GM21737 (cell line): ENCODE measurements around the gene VWA8.
"Not testable (repeated sequence)": the region's sequence is repeated elsewhere in the genome, so short reads cannot be mapped to it uniquely, and the experiment has no call there.

Experiments
- ATAC-seq: cut with Tn5 transposase; IDR thresholded peaks from one replicate; pipeline ENCODE4 v1.9.1; 2021; ENCODE audit warnings: mild to moderate bottlenecking, moderate library complexity; ENCODE audit not compliant: unreplicated experiment

VWA8 gene

GRCh38 chr13:41928323-41928722 is 32.6 kb downstream of the VWA8 start:
- ATAC-seq, result no peak

GRCh38 chr13:41925014-41925413 is 35.9 kb downstream of the VWA8 start:
- no peak for ATAC-seq

- ATAC-seq, result not testable (repeated sequence)
Observed at GRCh38 chr13:41922894-41923293, 38.0 kb downstream of the VWA8 start.

GRCh38 chr13:41919741-41920487 is 41.0 kb downstream of the VWA8 start:
- ATAC-seq, result no peak

- no peak for ATAC-seq
Observed at GRCh38 chr13:41919031-41919740, 41.7 kb downstream of the VWA8 start.

- ATAC-seq, result no peak
Observed at GRCh38 chr13:41917641-41918040, 43.3 kb downstream of the VWA8 start.

GRCh38 chr13:41916173-41916954 is 44.5 kb downstream of the VWA8 start:
- peak; percentile 87 for ATAC-seq

- no peak for ATAC-seq
Observed at GRCh38 chr13:41915081-41915480, 45.8 kb downstream of the VWA8 start.

GRCh38 chr13:41914552-41914951 is 46.4 kb downstream of the VWA8 start:
- no peak for ATAC-seq

GRCh38 chr13:41909506-41909905 is 51.4 kb downstream of the VWA8 start:
- no peak for ATAC-seq

- ATAC-seq, result no peak
Observed at GRCh38 chr13:41905600-41906254, 55.2 kb downstream of the VWA8 start.

- ATAC-seq, result no peak
Observed at GRCh38 chr13:41900918-41901317, 60.0 kb downstream of the VWA8 start.

GRCh38 chr13:41898411-41898810 is 62.5 kb downstream of the VWA8 start:
- ATAC-seq, result not testable (repeated sequence)

GRCh38 chr13:41897126-41897525 is 63.8 kb downstream of the VWA8 start:
- no peak for ATAC-seq

- no peak for ATAC-seq
Observed at GRCh38 chr13:41895478-41895877, 65.4 kb downstream of the VWA8 start.

- no peak for ATAC-seq
Observed at GRCh38 chr13:41891119-41891518, 69.8 kb downstream of the VWA8 start.

GRCh38 chr13:41883147-41883546 is 77.8 kb downstream of the VWA8 start:
- no peak for ATAC-seq

- ATAC-seq, result not testable (repeated sequence)
Observed at GRCh38 chr13:41881890-41882289, 79.0 kb downstream of the VWA8 start.

GRCh38 chr13:41880966-41881365 is 79.9 kb downstream of the VWA8 start:
- no peak for ATAC-seq

- no peak for ATAC-seq
Observed at GRCh38 chr13:41864658-41865057, 96.3 kb downstream of the VWA8 start.

GRCh38 chr13:41862659-41863058 is 98.2 kb downstream of the VWA8 start:
- not testable (repeated sequence) for ATAC-seq
